Neural progenitor cell (in vitro differentiated cells): ENCODE measurements around the gene ITGAX. TPM values are rescaled to one million over a fixed set of nuclear protein-coding genes. Genes with fewer than 3 reads are reported as not detected.

Experiments used
- DNase-seq: peaks from one replicate; pipeline ENCODE4 v3.0.0-alpha.2; 2016; ENCODE audit warnings: low spot score
- H2AFZ ChIP-seq: fragments of 200-600 bp; sonication (generic); replicated peaks from 2 replicates; pipeline ENCODE4 v1.6.1; 2016; ENCODE audit warnings: antibody characterized with exemption
- H3F3A ChIP-seq: fragments of 200-600 bp; sonication (generic); 2 replicates; pipeline ENCODE4 v1.6.1; 2016; ENCODE audit warnings: antibody characterized with exemption, low read depth
- H3K27ac ChIP-seq: fragments of 200-600 bp; sonication (generic); 2 replicates; pipeline ENCODE4 v1.5.1; 2016; ENCODE audit warnings: mild to moderate bottlenecking
- H3K27me3 ChIP-seq: fragments of 200-600 bp; sonication (generic); 2 replicates; pipeline ENCODE4 v1.6.1; 2016; ENCODE audit warnings: mild to moderate bottlenecking, moderate library complexity
- H3K36me3 ChIP-seq: fragments of 200-600 bp; sonication (generic); 2 replicates; pipeline ENCODE4 v1.5.1; 2016
- H3K4me1 ChIP-seq: fragments of 200-600 bp; sonication (generic); 2 replicates; pipeline ENCODE4 v1.6.1; 2016; ENCODE audit warnings: mixed run types
- H3K4me2 ChIP-seq: fragments of 200-600 bp; sonication (generic); 2 replicates; pipeline ENCODE4 v1.6.1; 2016
- H3K4me3 ChIP-seq: fragments of 200-600 bp; sonication (generic); 2 replicates; pipeline ENCODE4 v1.5.1; 2016
- H3K79me2 ChIP-seq: fragments of 200-600 bp; sonication (generic); 2 replicates; pipeline ENCODE4 v1.6.1; 2016; ENCODE audit warnings: low read depth
- H3K9ac ChIP-seq: fragments of 200-600 bp; sonication (generic); 2 replicates; pipeline ENCODE4 v1.6.1; 2016
- H3K9me3 ChIP-seq: fragments of 200-600 bp; sonication (generic); 2 replicates; pipeline ENCODE4 v1.5.1; 2016; ENCODE audit warnings: low read depth
- H4K20me1 ChIP-seq: fragments of 200-600 bp; sonication (generic); 2 replicates; pipeline ENCODE4 v1.6.1; 2016; ENCODE audit warnings: low read depth
- H3K27ac Mint-ChIP-seq: 3 replicates; pipeline ENCODE4 v1.8.0; 2021; ENCODE audit warnings: mixed read lengths
- H3K27me3 Mint-ChIP-seq: 2 replicates; pipeline ENCODE4 v1.8.0; 2022; ENCODE audit warnings: low read depth, mild to moderate bottlenecking, inconsistent platforms, moderate library complexity, mixed read lengths; ENCODE audit not compliant: insufficient read depth
- H3K36me3 Mint-ChIP-seq: 3 replicates; pipeline ENCODE4 v1.8.0; 2021; ENCODE audit warnings: mixed read lengths
- H3K4me1 Mint-ChIP-seq: 3 replicates; pipeline ENCODE4 v1.8.0; 2021; ENCODE audit warnings: mixed read lengths
- H3K4me3 Mint-ChIP-seq: 3 replicates; pipeline ENCODE4 v1.8.0; 2021; ENCODE audit warnings: mild to moderate bottlenecking, moderate library complexity, mixed read lengths
- H3K9me3 Mint-ChIP-seq: 3 replicates; pipeline ENCODE4 v1.8.0; 2020; ENCODE audit warnings: mixed read lengths
- EZH2 ChIP-seq: fragments of 200-600 bp; sonication (generic); IDR thresholded peaks from 2 replicates; pipeline ENCODE4 v1.6.1; 2017; ENCODE audit warnings: antibody characterized with exemption, mild to moderate bottlenecking, moderate library complexity
- EZH2phosphoT487 ChIP-seq: fragments of 200-600 bp; sonication (generic); IDR thresholded peaks from 2 replicates; pipeline ENCODE4 v1.6.1; 2017; ENCODE audit warnings: antibody characterized with exemption
- total RNA-seq: library from RNA; depleted of rRNA; stranded (reverse); fragments of >200 nt; gene quantifications from 2 replicates; pipeline ENCODE4 v1.2.3, GENCODE V29; 2015; ENCODE audit warnings: low replicate concordance
- TF ChIP-seq, protein P1 (sequence below): fragments of 200-600 bp; sonication (generic); IDR thresholded peaks from 2 replicates; pipeline ENCODE4 v1.5.1; 2017; ENCODE audit warnings: antibody characterized with exemption, mild to moderate bottlenecking

ITGAX gene
- total RNA-seq, 1 donor from 2014 or later, result not detected

DNA sequence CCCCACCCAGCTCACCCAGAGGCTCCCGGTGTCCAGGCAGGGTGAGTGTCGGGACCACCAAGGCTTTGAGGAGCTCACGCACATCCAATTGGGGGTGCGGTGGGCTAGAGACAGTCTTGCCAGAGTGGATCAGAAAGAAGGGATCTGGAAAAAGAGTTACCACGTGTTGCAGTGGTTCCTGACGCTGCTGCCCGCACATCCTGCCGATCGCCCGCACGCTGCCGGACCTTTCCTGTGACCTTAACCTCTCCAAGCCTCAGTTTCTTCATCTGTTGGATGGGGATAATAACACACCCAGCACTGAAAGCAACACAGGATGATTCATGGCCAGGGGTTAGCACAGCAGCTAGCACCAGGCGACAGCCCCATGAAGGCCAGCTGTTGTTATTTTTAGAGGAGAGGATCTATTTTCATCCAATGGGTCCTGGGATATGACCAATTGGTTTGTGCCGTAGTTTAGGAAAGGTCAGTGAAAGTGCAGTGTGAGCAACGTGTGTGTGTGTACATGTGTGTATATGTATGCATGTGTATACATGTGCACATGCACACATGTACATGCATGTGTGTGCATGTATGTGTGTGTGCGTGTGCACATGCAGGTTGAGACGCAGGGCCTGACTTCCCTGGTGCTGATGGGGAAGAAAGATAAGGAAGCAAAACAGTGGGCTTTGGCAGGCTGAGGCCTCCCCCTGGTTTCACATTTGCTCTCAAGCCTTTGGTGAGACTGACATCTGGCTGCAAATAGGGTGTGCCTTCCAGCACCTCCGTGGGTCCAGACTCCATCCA lies 2.5 kb downstream of the ITGAX start:
- Histone ChIP-seq H3K4me2 (no peak overlapping the region), H2AFZ (no peak overlapping the region), H3K27me3 (no peaks in the 10 kb centered on the region), H3K79me2 (no peaks in the 10 kb centered on the region), H3K4me1 (no peaks in the 10 kb centered on the region), H3K36me3 (no peaks in the 10 kb centered on the region), H4K20me1 (no peaks in the 10 kb centered on the region), H3K4me3 (no peak overlapping the region), H3K27ac (no peak overlapping the region), H3F3A (no peaks in the 10 kb centered on the region), H3K9ac (no peak overlapping the region), H3K9me3 (no peaks in the 10 kb centered on the region)
- DNase-seq, result no peak
- Mint-ChIP-seq H3K4me3 (no peak overlapping the region), H3K36me3 (no peaks in the 10 kb centered on the region), H3K27me3 (peaks cover 4% of the 10 kb centered on the region), H3K4me1 (peaks cover 7% of the 10 kb centered on the region), H3K27ac (peak overlapping the region; percentile 11), H3K9me3 (peaks cover 3% of the 10 kb centered on the region)
- no peak for TF ChIP-seq EZH2phosphoT487
- no peak for TF ChIP-seq EZH2
- TF ChIP-seq, protein P1, sequence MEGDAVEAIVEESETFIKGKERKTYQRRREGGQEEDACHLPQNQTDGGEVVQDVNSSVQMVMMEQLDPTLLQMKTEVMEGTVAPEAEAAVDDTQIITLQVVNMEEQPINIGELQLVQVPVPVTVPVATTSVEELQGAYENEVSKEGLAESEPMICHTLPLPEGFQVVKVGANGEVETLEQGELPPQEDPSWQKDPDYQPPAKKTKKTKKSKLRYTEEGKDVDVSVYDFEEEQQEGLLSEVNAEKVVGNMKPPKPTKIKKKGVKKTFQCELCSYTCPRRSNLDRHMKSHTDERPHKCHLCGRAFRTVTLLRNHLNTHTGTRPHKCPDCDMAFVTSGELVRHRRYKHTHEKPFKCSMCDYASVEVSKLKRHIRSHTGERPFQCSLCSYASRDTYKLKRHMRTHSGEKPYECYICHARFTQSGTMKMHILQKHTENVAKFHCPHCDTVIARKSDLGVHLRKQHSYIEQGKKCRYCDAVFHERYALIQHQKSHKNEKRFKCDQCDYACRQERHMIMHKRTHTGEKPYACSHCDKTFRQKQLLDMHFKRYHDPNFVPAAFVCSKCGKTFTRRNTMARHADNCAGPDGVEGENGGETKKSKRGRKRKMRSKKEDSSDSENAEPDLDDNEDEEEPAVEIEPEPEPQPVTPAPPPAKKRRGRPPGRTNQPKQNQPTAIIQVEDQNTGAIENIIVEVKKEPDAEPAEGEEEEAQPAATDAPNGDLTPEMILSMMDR, result no peak

DNA sequence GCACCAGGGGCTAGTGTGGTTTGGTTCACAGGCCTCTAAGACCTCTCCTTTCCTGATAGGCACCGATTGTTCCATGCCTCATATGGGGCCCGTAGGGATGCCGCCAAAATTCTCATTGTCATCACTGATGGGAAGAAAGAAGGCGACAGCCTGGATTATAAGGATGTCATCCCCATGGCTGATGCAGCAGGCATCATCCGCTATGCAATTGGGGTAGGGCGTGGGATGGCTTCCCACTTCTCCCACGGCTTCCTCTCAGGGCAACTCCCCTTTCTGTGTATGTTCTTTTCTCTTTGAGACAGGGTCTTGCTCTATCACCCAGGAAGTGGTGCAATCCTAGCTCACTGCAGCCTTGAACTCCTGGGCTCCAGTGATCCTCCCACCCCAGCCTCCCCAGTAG lies 5.3 kb downstream of the ITGAX start:
- Histone ChIP-seq H3K4me1 (no peaks in the 10 kb centered on the region), H3K4me3 (no peak overlapping the region), H3K9ac (no peak overlapping the region), H3K79me2 (no peaks in the 10 kb centered on the region), H3K27me3 (no peaks in the 10 kb centered on the region), H3K9me3 (no peaks in the 10 kb centered on the region), H4K20me1 (no peaks in the 10 kb centered on the region), H2AFZ (no peak overlapping the region), H3F3A (no peaks in the 10 kb centered on the region), H3K4me2 (no peak overlapping the region), H3K27ac (no peak overlapping the region), H3K36me3 (no peaks in the 10 kb centered on the region)
- no peak overlapping the region for H3K27ac Mint-ChIP-seq
- no peak overlapping the region for H3K4me3 Mint-ChIP-seq
- H3K27me3 Mint-ChIP-seq, result peaks cover 7% of the 10 kb centered on the region
- no peaks in the 10 kb centered on the region for H3K36me3 Mint-ChIP-seq
- no peak for DNase-seq
- H3K4me1 Mint-ChIP-seq, result no peaks in the 10 kb centered on the region
- no peaks in the 10 kb centered on the region for H3K9me3 Mint-ChIP-seq
- no peak for TF ChIP-seq EZH2
- TF ChIP-seq EZH2phosphoT487, result no peak
- TF ChIP-seq, protein P1, result no peak

DNA sequence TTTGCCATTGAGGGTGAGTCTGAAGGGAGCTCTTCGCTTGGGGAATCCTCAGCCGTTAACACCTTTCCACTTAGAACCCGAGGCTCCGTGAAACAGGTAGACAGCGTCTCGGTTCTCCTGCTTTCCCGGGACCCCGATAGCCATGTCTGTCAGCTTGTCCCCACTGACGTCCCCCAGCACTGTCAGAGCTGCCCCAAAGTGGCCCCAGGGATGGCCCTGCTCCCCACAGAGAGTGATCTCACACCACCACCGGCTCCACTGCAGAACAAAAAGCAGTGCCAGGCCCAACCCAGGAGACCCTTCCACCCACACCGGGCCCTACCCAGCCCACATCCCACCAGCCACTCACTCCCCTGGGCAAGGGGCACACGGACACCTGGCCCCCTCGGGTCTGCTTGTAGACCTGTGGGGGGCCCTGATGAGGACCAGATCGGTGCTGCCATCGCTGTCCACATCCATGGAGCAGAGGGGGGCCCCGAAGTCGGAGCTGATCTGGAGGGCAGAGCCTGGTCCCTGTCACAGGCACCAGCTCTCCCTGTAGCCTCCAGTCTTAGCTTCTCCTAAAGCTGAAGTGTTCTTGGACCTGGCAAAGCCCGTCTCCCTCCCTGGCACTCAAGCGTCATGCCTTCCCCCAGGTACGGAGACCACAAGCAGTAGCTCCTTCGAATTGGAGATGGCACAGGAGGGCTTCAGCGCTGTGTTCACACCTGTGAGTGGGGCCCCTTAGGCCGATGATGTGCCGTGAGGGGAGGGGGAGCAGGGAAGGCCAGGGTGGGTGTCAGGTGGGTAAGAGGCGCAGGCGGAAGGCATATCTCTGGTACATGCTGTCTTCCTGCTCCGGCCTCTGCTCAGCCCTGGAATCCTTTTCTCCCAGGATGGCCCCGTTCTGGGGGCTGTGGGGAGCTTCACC lies 6.5 kb downstream of the ITGAX start:
- TF ChIP-seq EZH2 (no peak), EZH2phosphoT487 (no peak)
- TF ChIP-seq, protein P1, result no peak
- Histone ChIP-seq H3K9me3 (no peaks in the 10 kb centered on the region), H3K4me2 (no peak overlapping the region), H3K4me3 (no peak overlapping the region), H3K4me1 (no peaks in the 10 kb centered on the region), H3K27ac (no peak overlapping the region), H3K36me3 (no peaks in the 10 kb centered on the region), H3K79me2 (no peaks in the 10 kb centered on the region), H3F3A (no peaks in the 10 kb centered on the region), H2AFZ (no peak overlapping the region), H3K9ac (no peak overlapping the region), H3K27me3 (no peaks in the 10 kb centered on the region), H4K20me1 (no peaks in the 10 kb centered on the region)
- Mint-ChIP-seq H3K9me3 (no peaks in the 10 kb centered on the region), H3K4me1 (no peaks in the 10 kb centered on the region), H3K27me3 (peaks cover 7% of the 10 kb centered on the region), H3K27ac (no peak overlapping the region), H3K4me3 (no peak overlapping the region), H3K36me3 (no peaks in the 10 kb centered on the region)
- no peak for DNase-seq
